Fibroblast of lung (primary cell): ENCODE measurements around the gene CNRIP1. TPM values are rescaled to one million over a fixed set of nuclear protein-coding genes. Genes with fewer than 3 reads are reported as not detected.

Experiments used
- DNase-seq, 2 donors: peaks; one replicate each; pipeline versions ENCODE4 v3.0.0 to v3.0.0-alpha.2; 2010; ENCODE audit warnings: low read depth in 2 of 2
- H2AFZ ChIP-seq: 2 replicates; pipeline ENCODE4 v1.5.1; 2012; ENCODE audit warnings: low read length, control low read depth, inconsistent platforms
- H3K27ac ChIP-seq: 2 replicates; pipeline ENCODE4 v1.5.1; 2011; ENCODE audit warnings: low read length, control low read depth; ENCODE audit not compliant: insufficient read depth
- H3K27me3 ChIP-seq: 2 replicates; pipeline ENCODE4 v1.5.1; 2011; ENCODE audit warnings: mild to moderate bottlenecking, low read length; ENCODE audit not compliant: control insufficient read depth, insufficient read depth
- H3K36me3 ChIP-seq: 2 replicates; pipeline ENCODE4 v1.5.1; 2011; ENCODE audit warnings: low read length; ENCODE audit not compliant: control insufficient read depth, insufficient read depth
- H3K4me1 ChIP-seq: 2 replicates; pipeline ENCODE4 v1.5.1; 2011; ENCODE audit warnings: low read length; ENCODE audit not compliant: control insufficient read depth, insufficient read depth; ENCODE audit errors: extremely low read depth
- H3K4me2 ChIP-seq: 2 replicates; pipeline ENCODE4 v1.5.1; 2011; ENCODE audit warnings: low read length, control low read depth; ENCODE audit not compliant: insufficient read depth; ENCODE audit errors: extremely low read depth
- H3K4me3 ChIP-seq, 4 experiments: fragments of 200-600 bp in 1 of 4; sonication (generic) in 1 of 4; replicated peaks in 1 of 4; 2 replicates each; pipeline ENCODE4 v1.5.1; 2011 to 2016; ENCODE audit warnings: low read length in 4 of 4, low read depth in 3 of 4, mild to moderate bottlenecking in 3 of 4, control low read depth in 2 of 4, inconsistent platforms in 1 of 4, mixed read lengths in 1 of 4; ENCODE audit not compliant: insufficient read depth in 1 of 4; ENCODE audit errors: control extremely low read depth in 1 of 4
- H3K79me2 ChIP-seq: 2 replicates; pipeline ENCODE4 v1.5.1; 2012; ENCODE audit warnings: mild to moderate bottlenecking, low read length, inconsistent platforms; ENCODE audit not compliant: control insufficient read depth, insufficient read depth
- H3K9ac ChIP-seq: 2 replicates; pipeline ENCODE4 v1.5.1; 2011; ENCODE audit warnings: mild to moderate bottlenecking, low read length, control low read depth; ENCODE audit not compliant: insufficient read depth
- H3K9me3 ChIP-seq: 2 replicates; pipeline ENCODE4 v1.5.1; 2012; ENCODE audit warnings: low read depth, low read length; ENCODE audit not compliant: control insufficient read depth, insufficient read depth
- H4K20me1 ChIP-seq: 2 replicates; pipeline ENCODE4 v1.5.1; 2011; ENCODE audit warnings: low read length; ENCODE audit not compliant: control insufficient read depth, insufficient read depth; ENCODE audit errors: extremely low read depth
- CTCF ChIP-seq, 2 donors: IDR thresholded peaks in 1 of 2; conservative IDR thresholded peaks in 1 of 2; 1 replicate in 1 of 2; 2 replicates in 1 of 2; pipeline ENCODE4 v1.5.1; 2011 to 2012; ENCODE audit warnings: low read length in 2 of 2, control low read depth in 1 of 2, inconsistent platforms in 1 of 2, low read depth in 1 of 2, mild to moderate bottlenecking in 1 of 2
- EZH2 ChIP-seq: IDR thresholded peaks from 2 replicates; pipeline ENCODE4 v1.5.1; 2012; ENCODE audit warnings: low read length, control low read depth, mild to moderate bottlenecking; ENCODE audit errors: missing control alignments
- polyA plus RNA-seq, 2 donors: library from polyadenylated mRNA; depleted of rRNA in 1 of 2; stranded (reverse) in 1 of 2; unstranded in 1 of 2; fragments of >200 nt; gene quantifications; 2 replicates each; pipeline ENCODE4 v1.2.1, GENCODE V29; 2011 to 2012; ENCODE audit warnings: missing spikeins in 1 of 2
- total RNA-seq: library from RNA; depleted of rRNA; stranded (reverse); fragments of >200 nt; gene quantifications from 2 replicates; pipeline ENCODE4 v1.2.1, GENCODE V29; 2014

CNRIP1 gene
- total and polyA plus RNA-seq, 2 donors (not counting 1 experiment from before 2014, with no cell fraction given): 34.7 to 47.7 TPM

- no peaks in the 10 kb centered on the region for H4K20me1 ChIP-seq
- no peak for TF ChIP-seq EZH2
- no peak for TF ChIP-seq CTCF (conservative IDR thresholded peaks at IDR 0.05 in 1 of 2, IDR thresholded peaks at IDR 0.05 in 1 of 2; ENCODE audit: low read depth in 1 of 2, low read length in 2 of 2)
- no peaks in the 10 kb centered on the region for H3K36me3 ChIP-seq
- no peak overlapping the region for H3K27ac ChIP-seq
- H2AFZ ChIP-seq: no peak overlapping the region
- H3K79me2 ChIP-seq: no peaks in the 10 kb centered on the region
- DNase-seq: no peak
- no peaks in the 10 kb centered on the region for H3K9me3 ChIP-seq
- H3K9ac ChIP-seq: no peak overlapping the region
- no peaks in the 10 kb centered on the region for H3K27me3 ChIP-seq
- no peak overlapping the region for H3K4me2 ChIP-seq
- no peaks in the 10 kb centered on the region for H3K4me1 ChIP-seq
- no peak overlapping the region for H3K4me3 ChIP-seq
Measured at GRCh38 chr2:68363721-68364120, 44.0 kb upstream of the CNRIP1 start.

- Histone ChIP-seq H3K4me3 (no peak overlapping the region), H3K27ac (no peak overlapping the region), H2AFZ (no peak overlapping the region), H3K4me2 (no peak overlapping the region), H3K79me2 (no peaks in the 10 kb centered on the region), H3K9ac (no peak overlapping the region), H3K36me3 (no peaks in the 10 kb centered on the region), H3K27me3 (no peaks in the 10 kb centered on the region), H3K9me3 (no peaks in the 10 kb centered on the region), H3K4me1 (no peaks in the 10 kb centered on the region), H4K20me1 (no peaks in the 10 kb centered on the region)
- no peak for DNase-seq
- no peak for TF ChIP-seq CTCF (conservative IDR thresholded peaks at IDR 0.05 in 1 of 2, IDR thresholded peaks at IDR 0.05 in 1 of 2; ENCODE audit: low read depth in 1 of 2, low read length in 2 of 2)
- no peak for TF ChIP-seq EZH2
Measured at GRCh38 chr2:68362749-68363148, 43.0 kb upstream of the CNRIP1 start.

- DNase-seq: peak; percentile 31 to 70
Measured at GRCh38 chr2:68362069-68362468, 42.3 kb upstream of the CNRIP1 start.

More at GRCh38 chr2:68362069-68362468, 42.3 kb upstream of the CNRIP1 start:
- Histone ChIP-seq H3K9ac (no peak overlapping the region), H3K4me2 (no peak overlapping the region), H3K4me1 (no peaks in the 10 kb centered on the region), H3K9me3 (no peaks in the 10 kb centered on the region), H3K79me2 (no peaks in the 10 kb centered on the region), H3K4me3 (no peak overlapping the region), H3K36me3 (no peaks in the 10 kb centered on the region), H3K27ac (no peak overlapping the region), H4K20me1 (no peaks in the 10 kb centered on the region), H2AFZ (no peak overlapping the region), H3K27me3 (no peaks in the 10 kb centered on the region)
- TF ChIP-seq EZH2 (no peak), CTCF (conservative IDR thresholded peaks at IDR 0.05 in 1 of 2, IDR thresholded peaks at IDR 0.05 in 1 of 2; ENCODE audit: low read depth in 1 of 2, low read length in 2 of 2) (peak; percentile 57 to 76)
